Vagina (tissue), 2 donors: ENCODE data around the gene ABCC3. TPM values are rescaled to one million over a fixed set of nuclear protein-coding genes. Genes with fewer than 3 reads are reported as not detected.

Experiments
- DNase-seq, 2 donors: peaks; one replicate each; pipeline ENCODE4 v3.0.0-alpha.2; 2017; ENCODE audit errors: extremely low spot score in 2 of 2
- H3K27ac ChIP-seq: fragments of 200-600 bp; sonication (generic); one replicate; pipeline ENCODE4 v1.5.1; 2019
- H3K27me3 ChIP-seq: fragments of 200-600 bp; sonication (generic); one replicate; pipeline ENCODE4 v1.5.1; 2019
- H3K36me3 ChIP-seq, 2 donors: fragments of 200-600 bp; sonication (generic); one replicate each; pipeline ENCODE4 v1.5.1; 2017 to 2019
- H3K4me1 ChIP-seq: fragments of 200-600 bp; sonication (generic); one replicate; pipeline ENCODE4 v1.5.1; 2019
- H3K4me3 ChIP-seq, 2 donors: fragments of 200-600 bp; sonication (generic); 1 replicate in 1 of 2; 2 replicates in 1 of 2; pipeline ENCODE4 v1.5.1; 2016 to 2019
- H3K9me3 ChIP-seq: fragments of 200-600 bp; sonication (generic); one replicate; pipeline ENCODE4 v1.5.1; 2019
- CTCF ChIP-seq, 3 experiments: fragments of 450-650 bp in 2 of 3; fragments of 200-600 bp in 1 of 3; sonication (generic) in 1 of 3; IDR thresholded peaks; one replicate each; pipeline ENCODE4 v1.5.1; 2017 to 2019; ENCODE audit warnings: antibody characterized with exemption in 3 of 3, mild to moderate bottlenecking in 2 of 3, moderate library complexity in 2 of 3
- POLR2A ChIP-seq, 2 donors: fragments of 450-650 bp; IDR thresholded peaks; one replicate each; pipeline ENCODE4 v1.6.1; 2017; ENCODE audit warnings: antibody characterized with exemption in 2 of 2, mild to moderate bottlenecking in 2 of 2, moderate library complexity in 2 of 2
- POLR2AphosphoS5 ChIP-seq, 2 donors: sonication (generic); formaldehyde crosslinking; IDR thresholded peaks; one replicate each; pipeline ENCODE4 v1.9.0; 2017; ENCODE audit warnings: antibody characterized with exemption in 2 of 2, mild to moderate bottlenecking in 2 of 2, low read depth in 1 of 2; ENCODE audit not compliant: insufficient read depth in 1 of 2
- intact Hi-C: fragments of 100-400 bp; cut with DNase I; formaldehyde crosslinking; loops from one replicate; pipeline ENCODE4 v1.15.1; 2023
- total RNA-seq: library from RNA; depleted of rRNA; stranded (reverse); fragments of >200 nt; gene quantifications from one replicate; pipeline ENCODE4 v1.2.3, GENCODE V29; 2016

Gene ABCC3
- total RNA-seq, 1 donor from 2014 or later: 47.6 TPM

DNA sequence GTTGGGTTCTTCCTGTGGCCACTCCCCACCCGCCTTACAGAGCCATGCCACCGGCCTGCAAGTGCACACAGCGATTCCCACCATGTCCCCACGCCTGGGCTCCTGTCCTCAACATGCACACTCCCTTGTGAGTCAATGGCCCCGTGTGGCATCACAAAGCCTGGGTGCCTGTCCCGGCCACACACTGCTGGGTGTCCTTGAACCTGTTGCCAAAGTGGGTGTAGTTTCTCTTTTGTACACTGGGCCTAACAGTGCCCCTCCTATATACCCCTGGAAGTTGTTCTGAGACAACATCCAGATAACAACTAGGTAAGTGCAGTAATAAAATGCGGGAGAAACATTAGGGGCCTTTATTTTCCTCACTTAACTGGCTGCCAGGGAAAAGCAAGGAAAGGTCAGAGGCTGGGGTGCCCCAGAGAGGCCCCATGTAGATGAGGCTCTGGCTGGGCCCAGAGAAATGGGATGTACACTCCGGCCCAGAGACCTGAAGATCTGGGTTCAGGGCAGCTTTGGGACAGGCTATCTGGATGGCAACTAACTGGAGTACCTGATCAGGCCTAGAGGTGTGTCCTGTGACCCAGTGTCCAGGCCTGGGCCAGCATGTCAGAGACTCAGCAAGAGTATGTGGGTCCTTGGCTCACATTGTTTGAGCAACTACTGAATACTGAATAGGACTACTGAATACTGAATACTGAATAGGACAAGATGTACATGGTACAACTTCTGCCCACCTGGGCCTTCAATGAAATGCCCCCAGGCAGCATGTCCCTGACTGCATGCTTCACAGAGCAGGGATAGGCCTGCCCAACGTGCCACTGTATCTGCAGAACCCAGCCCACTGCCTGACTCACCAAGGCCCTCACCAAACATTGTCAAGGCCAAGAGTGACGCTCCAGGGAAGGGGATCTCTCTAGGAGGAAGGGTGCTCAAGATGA lies 8.3 kb downstream of the ABCC3 start:
- H3K4me1 ChIP-seq: peaks cover 40% of the 10 kb centered on the region
- intact Hi-C loops: no loop called here
- TF ChIP-seq POLR2AphosphoS5 (IDR thresholded peaks at IDR 0.05; ENCODE audit: insufficient read depth in 1 of 2, low read depth in 1 of 2): no peak
- no peak for TF ChIP-seq POLR2A (IDR thresholded peaks at IDR 0.05)
- TF ChIP-seq CTCF (IDR thresholded peaks at IDR 0.05): no peak
- H3K27ac ChIP-seq: no peak overlapping the region
- no peaks in the 10 kb centered on the region for H3K36me3 ChIP-seq
- no peaks in the 10 kb centered on the region for H3K9me3 ChIP-seq
- no peak overlapping the region for H3K4me3 ChIP-seq
- DNase-seq: no peak
- no peaks in the 10 kb centered on the region for H3K27me3 ChIP-seq

DNA sequence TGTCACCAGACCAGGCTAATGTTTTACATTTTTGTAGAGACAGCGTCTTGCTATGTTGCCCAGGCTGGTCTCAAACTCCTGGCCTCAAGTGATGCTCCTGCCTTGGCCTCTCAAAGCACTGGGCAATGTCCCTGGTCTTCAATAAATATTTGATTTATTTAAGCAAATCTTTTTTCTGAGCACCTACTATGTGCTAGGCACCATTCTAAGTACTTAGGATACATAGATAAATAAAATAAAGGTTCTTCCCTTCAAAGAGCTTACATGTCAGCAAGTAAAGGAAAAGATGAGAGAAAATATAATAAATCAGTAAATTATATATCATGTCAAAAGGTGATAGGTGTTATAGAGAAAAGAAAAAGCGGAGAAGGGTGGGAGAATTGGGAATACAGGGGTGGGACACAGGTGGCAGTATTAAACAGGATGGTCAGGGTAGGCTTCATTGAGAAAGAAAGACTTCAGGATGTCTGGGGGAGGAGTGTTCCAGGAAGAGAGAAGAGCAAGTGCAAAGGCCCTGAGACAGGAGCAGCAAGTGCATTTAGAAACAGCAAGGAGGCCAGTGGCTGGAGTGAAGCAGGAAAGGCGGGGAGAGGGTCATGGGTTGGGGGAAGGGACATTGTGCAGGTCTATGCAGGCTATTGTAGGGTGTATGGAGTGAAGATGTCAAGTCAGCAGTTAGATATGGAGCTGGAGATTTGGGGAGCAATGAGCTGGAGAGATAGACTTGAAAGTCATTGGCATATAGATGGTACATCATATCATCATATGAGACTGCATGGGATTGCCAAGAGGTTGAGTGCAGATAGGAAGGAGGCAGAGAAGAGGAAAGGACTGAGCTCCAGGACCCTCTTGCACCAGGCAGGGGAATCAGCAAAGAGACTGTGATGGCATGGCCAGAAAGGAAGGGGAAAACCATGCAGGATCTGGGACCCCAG lies 11.3 kb downstream of the ABCC3 start:
- H3K27me3 ChIP-seq: no peaks in the 10 kb centered on the region
- intact Hi-C loops: no loop called here
- no peak for DNase-seq
- no peak overlapping the region for H3K27ac ChIP-seq
- TF ChIP-seq POLR2AphosphoS5 (IDR thresholded peaks at IDR 0.05; ENCODE audit: insufficient read depth in 1 of 2, low read depth in 1 of 2) (no peak), POLR2A (IDR thresholded peaks at IDR 0.05) (no peak), CTCF (IDR thresholded peaks at IDR 0.05) (no peak)
- no peaks in the 10 kb centered on the region for H3K36me3 ChIP-seq
- no peak overlapping the region for H3K4me3 ChIP-seq
- no peaks in the 10 kb centered on the region for H3K9me3 ChIP-seq
- peaks cover 11% of the 10 kb centered on the region for H3K4me1 ChIP-seq

DNA sequence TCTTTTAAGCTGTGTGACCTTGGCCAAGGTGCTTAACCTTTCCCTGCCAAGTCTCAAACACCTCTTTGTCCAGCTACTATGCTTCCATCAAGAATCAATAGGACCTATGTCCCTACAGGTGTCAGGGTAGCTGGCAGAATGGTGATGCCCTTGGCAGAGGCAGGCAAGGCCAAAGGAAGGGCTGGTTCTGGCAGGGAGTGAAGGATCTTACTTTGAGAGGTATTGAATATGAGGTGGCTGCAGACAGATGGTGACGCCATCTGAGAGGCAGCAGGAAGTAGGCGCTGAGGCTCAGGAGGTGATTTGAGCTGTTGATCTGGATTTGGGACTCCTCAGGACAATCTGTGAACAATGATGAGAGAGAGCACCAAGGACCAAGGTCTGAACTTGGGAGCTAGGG lies 12.5 kb downstream of the ABCC3 start:
- peaks cover 6% of the 10 kb centered on the region for H3K4me1 ChIP-seq
- H3K9me3 ChIP-seq: no peaks in the 10 kb centered on the region
- H3K27me3 ChIP-seq: no peaks in the 10 kb centered on the region
- intact Hi-C loops: no loop called here
- H3K4me3 ChIP-seq: no peak overlapping the region
- H3K27ac ChIP-seq: no peak overlapping the region
- H3K36me3 ChIP-seq: no peaks in the 10 kb centered on the region
- no peak for DNase-seq
- TF ChIP-seq CTCF (IDR thresholded peaks at IDR 0.05) (no peak), POLR2A (IDR thresholded peaks at IDR 0.05) (no peak), POLR2AphosphoS5 (IDR thresholded peaks at IDR 0.05; ENCODE audit: insufficient read depth in 1 of 2, low read depth in 1 of 2) (no peak)

- no peak for DNase-seq
- intact Hi-C loops: no loop called here
- no peaks in the 10 kb centered on the region for H3K4me1 ChIP-seq
- H3K27me3 ChIP-seq: no peaks in the 10 kb centered on the region
- H3K9me3 ChIP-seq: no peaks in the 10 kb centered on the region
- H3K36me3 ChIP-seq: no peaks in the 10 kb centered on the region
- H3K4me3 ChIP-seq: no peak overlapping the region
- TF ChIP-seq CTCF (IDR thresholded peaks at IDR 0.05) (no peak), POLR2A (IDR thresholded peaks at IDR 0.05) (no peak), POLR2AphosphoS5 (IDR thresholded peaks at IDR 0.05; ENCODE audit: insufficient read depth in 1 of 2, low read depth in 1 of 2) (no peak)
- no peak overlapping the region for H3K27ac ChIP-seq
Measured at GRCh38 chr17:50649042-50649908, 14.6 kb downstream of the ABCC3 start.
